HG03066 (cell line): ENCODE data around the gene NLRC5.

Source experiments
- ATAC-seq: cut with Tn5 transposase; IDR thresholded peaks from one replicate; pipeline ENCODE4 v1.9.1; 2021; ENCODE audit warnings: low read depth; ENCODE audit not compliant: unreplicated experiment

Gene NLRC5

GRCh38 chr16:57022445-57022844 lies 33.1 kb downstream of the NLRC5 start:
- ATAC-seq = no peak

DNA sequence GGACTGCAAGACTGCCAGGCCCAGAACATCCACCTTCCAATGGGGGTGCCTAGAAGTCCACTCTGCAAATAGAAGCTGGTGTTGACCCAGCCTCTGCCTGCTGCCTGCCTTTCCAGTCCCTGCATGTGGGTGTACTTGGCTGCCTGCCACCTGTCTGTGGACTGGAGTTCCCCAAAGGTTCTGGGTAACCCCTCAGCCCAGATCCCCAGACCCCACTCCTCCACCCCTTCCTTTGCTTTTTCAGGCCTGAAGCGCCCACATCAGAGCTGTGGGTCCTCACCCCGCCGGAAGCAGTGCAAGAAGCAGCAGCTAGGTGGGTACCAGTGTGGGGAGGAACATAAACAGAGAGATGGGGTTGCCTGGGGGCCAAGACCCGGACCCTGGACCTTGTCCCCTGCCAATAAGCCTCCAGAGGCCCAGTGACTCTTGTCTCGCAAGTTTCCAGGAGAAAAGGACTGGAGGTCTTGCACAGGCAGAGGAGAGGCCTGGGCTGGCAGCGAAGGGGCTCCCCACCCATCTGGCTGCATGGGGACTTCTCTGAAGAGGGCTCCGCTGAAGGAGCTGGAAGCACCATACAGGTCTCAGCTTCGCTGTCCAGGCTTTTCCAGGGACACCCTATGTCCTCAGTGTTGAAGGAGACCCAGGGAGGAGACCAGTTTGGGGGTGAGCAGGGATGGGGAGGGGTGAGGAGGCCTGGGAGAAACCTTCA lies 34.3 kb downstream of the NLRC5 start:
- ATAC-seq = no peak

DNA sequence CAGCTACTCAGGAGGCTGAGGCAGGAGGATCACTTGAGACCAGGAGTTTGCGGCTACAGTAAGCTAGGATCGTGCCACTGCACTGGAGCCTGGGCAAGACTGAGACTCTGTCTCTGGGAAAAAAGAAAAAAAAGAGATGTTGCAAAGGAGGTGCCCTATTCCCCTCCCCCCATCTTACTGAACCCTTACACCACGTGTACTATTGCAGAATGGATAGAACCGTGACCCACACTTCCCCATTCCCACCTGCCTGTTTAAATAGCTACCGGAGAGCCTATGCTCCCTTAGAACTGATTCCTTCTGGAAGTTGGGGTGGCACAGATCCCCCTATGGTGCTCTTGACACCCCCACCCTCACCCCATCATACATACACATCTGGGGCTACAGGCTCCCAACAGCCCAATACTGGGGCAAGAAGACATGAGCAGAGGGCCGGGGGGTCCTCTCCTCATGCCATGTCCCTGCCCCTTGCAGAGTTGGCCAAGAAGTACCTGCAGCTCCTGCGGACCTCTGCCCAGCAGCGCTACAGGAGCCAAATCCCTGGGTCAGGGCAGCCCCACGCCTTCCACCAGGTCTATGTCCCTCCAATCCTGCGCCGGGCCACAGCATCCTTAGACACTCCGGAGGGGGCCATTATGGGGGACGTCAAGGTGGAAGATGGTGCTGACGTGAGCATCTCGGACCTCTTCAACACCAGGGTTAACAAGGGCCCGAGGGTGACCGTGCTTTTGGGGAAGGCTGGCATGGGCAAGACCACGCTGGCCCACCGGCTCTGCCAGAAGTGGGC lies 35.7 kb downstream of the NLRC5 start:
- no peak for ATAC-seq

GRCh38 chr16:57025941-57026777 lies 36.8 kb downstream of the NLRC5 start:
- no peak for ATAC-seq

- no peak for ATAC-seq
Measured at GRCh38 chr16:57026778-57027062, 37.4 kb downstream of the NLRC5 start.

GRCh38 chr16:57027067-57027466 lies 37.7 kb downstream of the NLRC5 start:
- ATAC-seq = no peak

GRCh38 chr16:57028086-57028485 lies 38.7 kb downstream of the NLRC5 start:
- ATAC-seq = no peak

GRCh38 chr16:57029161-57030160 lies 40.1 kb downstream of the NLRC5 start:
- no peak for ATAC-seq

DNA sequence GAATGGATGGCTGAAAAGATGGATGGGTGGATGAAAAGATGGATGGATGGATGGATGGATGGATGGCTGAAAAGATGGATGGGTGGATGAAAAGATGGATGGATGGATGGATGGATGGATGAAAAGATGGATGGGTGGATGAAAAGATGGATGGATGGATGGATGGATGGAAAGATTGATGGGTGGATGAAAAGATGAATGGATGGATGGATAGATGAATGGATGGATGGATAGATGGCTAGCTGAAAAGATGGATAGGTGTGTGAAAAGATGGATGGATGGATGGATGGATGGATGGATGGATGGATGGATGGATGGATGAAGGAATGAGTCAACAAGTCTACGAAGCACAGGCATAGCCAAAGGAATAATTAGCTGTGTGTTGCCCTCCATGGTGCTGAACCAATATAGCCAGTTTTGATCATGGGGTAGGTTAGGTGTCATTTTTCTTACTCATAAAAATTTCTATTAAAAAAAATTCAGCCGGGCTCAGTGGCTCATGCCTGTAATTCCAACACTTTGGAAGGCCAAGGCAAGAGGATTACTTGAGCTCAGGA lies 41.1 kb downstream of the NLRC5 start:
- no peak for ATAC-seq

GRCh38 chr16:57031156-57031555 lies 41.8 kb downstream of the NLRC5 start:
- ATAC-seq = no peak

DNA sequence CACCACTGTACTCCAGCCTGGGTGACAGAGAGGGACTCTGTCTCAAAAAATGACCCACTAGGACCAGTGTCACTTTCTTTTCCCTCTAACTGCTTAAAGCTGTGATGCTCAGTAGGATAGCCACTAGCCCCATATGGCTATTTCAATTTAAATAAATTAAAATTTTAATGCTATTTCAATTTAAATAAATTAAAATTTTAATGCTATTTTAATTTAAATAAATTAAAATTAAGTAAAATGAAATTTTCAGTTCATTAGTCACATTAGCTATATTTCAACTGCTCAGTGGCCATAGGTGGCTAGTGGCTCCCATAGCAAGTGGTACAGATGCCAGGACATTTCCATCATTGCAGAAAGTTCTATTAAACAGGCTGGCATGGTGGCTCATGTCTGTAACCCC lies 43.0 kb downstream of the NLRC5 start:
- no peak for ATAC-seq

- ATAC-seq = no peak
Measured at GRCh38 chr16:57032931-57033330, 43.6 kb downstream of the NLRC5 start.

GRCh38 chr16:57036315-57036714 lies 47.0 kb downstream of the NLRC5 start:
- ATAC-seq = no peak

GRCh38 chr16:57036945-57037344 lies 47.6 kb downstream of the NLRC5 start:
- no peak for ATAC-seq

GRCh38 chr16:57038166-57038565 lies 48.8 kb downstream of the NLRC5 start:
- ATAC-seq = no peak

DNA sequence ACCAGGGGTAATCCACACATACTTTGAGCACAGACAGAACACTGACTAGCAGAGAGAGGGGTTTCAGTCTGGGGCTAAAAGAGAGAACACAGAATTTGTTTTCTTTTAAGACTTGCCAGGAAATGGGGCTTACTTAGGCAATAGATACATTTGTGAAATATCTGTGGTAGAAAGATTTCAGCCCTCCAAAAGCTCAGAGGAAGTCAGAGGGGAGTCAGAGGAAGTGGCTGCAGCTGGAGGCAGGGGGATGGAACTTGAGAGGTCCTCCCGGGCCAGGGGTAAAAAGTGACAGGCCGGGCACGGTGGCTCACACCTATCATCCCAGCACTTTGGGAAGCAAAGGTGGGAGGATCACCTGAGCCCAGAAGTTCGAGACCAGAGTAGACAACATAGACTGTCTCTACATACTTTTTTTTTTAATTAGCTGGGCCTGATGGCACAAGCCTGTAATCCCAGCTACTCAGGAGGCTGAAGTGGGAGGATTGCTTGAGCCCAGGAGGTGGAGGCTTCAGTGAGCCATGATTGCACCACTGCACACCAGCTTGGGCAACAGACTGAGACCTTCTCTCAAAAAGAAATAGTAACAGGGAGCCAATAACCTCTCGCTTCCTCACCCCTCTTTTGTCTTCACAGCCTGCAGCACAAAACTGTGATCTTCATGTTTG lies 49.9 kb downstream of the NLRC5 start:
- no peak for ATAC-seq

DNA sequence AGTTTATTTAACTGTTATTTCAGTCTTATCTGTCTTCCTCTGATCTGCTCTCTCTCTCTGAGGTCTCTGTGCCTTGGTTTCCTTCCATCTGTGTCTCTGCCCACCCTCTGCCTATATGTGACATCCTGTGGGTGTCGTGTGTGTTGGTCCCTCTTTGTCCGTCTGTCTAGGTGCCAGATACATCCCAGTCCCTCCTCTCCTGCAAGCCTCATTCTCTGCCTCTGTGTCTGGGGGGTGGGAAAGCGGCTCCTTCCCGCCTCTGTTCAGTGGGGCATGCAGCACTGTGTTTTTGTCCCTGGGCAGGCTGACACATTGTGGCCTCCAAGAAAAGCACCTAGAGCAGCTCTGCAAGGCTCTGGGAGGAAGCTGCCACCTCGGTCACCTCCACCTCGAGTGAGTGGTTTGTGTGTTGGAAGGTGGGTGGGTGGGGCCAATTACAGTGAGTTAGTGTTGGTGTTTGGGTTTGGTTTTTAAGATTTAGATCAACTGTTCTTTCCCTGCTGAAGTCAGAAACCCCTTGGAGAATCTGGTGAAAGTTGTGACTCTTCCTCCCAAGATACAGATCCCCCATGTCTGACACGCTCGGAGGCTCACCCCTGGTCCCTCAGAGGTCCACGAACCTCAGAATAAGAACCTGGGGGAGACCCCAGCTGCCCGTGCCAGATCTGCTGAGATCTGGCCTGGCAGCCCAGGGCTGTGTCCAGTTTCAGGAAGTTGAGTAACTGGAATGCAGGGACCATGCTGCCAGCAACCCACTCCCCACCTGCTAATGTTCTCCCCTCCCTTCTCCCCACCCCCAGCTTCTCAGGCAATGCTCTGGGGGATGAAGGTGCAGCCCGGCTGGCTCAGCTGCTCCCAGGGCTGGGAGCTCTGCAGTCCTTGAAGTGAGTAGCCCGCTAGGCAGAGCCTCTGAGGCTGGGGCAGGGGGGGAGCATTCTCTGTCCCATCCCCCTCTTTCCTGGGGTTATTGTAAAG lies 52.1 kb downstream of the NLRC5 start:
- peak; percentile 12 for ATAC-seq
